IMR-90 (cell line): ENCODE results near the gene CDH13. TPM values are rescaled to one million over a fixed set of nuclear protein-coding genes. Genes with fewer than 3 reads are reported as not detected.

Source experiments
- ATAC-seq: fragments of 200-7000 bp; cut with Tn5 transposase; 2 replicates; pipeline ENCODE4 v1.9.1; 2020; ENCODE audit warnings: low read depth, mild to moderate bottlenecking, moderate library complexity
- BruUV-seq: library from RNA; stranded (reverse); fragments of 400-500 nt; replicated peaks from 2 replicates; lab custom pipeline; 2021; lab: Mats Ljungman, UMichigan
- CTCF ChIA-PET: fragments of 300-600 bp; formaldehyde crosslinking; extraction: SDS; loops from one replicate; lab custom pipeline; 2021; ENCODE audit warnings: antibody characterized with exemption; lab: Yijun Ruan, JAX
- POLR2A ChIA-PET: fragments of 300-600 bp; sonication (Branson Sonifier 250); formaldehyde crosslinking; loops from one replicate; lab custom pipeline; 2022; ENCODE audit warnings: antibody characterized with exemption; ENCODE audit not compliant: unreplicated experiment; lab: Charles Lee
- DNase-seq: peaks from one replicate; pipeline ENCODE4 v3.0.0; 2013
- H2AFZ ChIP-seq: replicated peaks from 2 replicates; pipeline ENCODE3; 2013; ENCODE audit warnings: low read length, mild to moderate bottlenecking; ENCODE audit not compliant: poor library complexity
- H2AK5ac ChIP-seq: 2 replicates; pipeline ENCODE4 v1.6.1; 2013; ENCODE audit warnings: low read depth, low read length, inconsistent platforms
- H2AK9ac ChIP-seq: replicated peaks from 2 replicates; pipeline ENCODE3; 2013; ENCODE audit warnings: mild to moderate bottlenecking, low read depth, low read length, moderate library complexity; ENCODE audit not compliant: poor library complexity
- H2BK120ac ChIP-seq: 2 replicates; pipeline ENCODE4 v1.6.1; 2013; ENCODE audit warnings: low read depth, low read length, inconsistent platforms
- H2BK15ac ChIP-seq: 3 replicates; pipeline ENCODE4 v1.6.1; 2013; ENCODE audit warnings: low read depth, low read length, inconsistent platforms
- H2BK20ac ChIP-seq: 2 replicates; pipeline ENCODE4 v1.6.1; 2013; ENCODE audit warnings: low read depth, mild to moderate bottlenecking, inconsistent platforms, low read length, moderate library complexity
- H2BK5ac ChIP-seq: 2 replicates; pipeline ENCODE4 v1.6.1; 2013; ENCODE audit warnings: mild to moderate bottlenecking, low read depth, low read length, inconsistent platforms; ENCODE audit not compliant: poor library complexity, severe bottlenecking
- H3K14ac ChIP-seq: replicated peaks from 2 replicates; pipeline ENCODE4 v1.6.1; 2013; ENCODE audit warnings: low read depth, low read length, inconsistent platforms
- H3K18ac ChIP-seq: 2 replicates; pipeline ENCODE4 v1.6.1; 2013; ENCODE audit warnings: low read depth, low read length, control low read depth
- H3K23ac ChIP-seq: 2 replicates; pipeline ENCODE4 v1.6.1; 2013; ENCODE audit warnings: low read depth, low read length, inconsistent platforms
- H3K27ac ChIP-seq: 2 replicates; pipeline ENCODE4 v1.5.1; 2013; ENCODE audit warnings: mild to moderate bottlenecking, control low read depth, low read length; ENCODE audit not compliant: insufficient read depth
- H3K27me3 ChIP-seq: 2 replicates; pipeline ENCODE4 v1.6.1; 2013; ENCODE audit warnings: low read length; ENCODE audit not compliant: control insufficient read depth, insufficient read depth
- H3K36me3 ChIP-seq: 2 replicates; pipeline ENCODE4 v1.6.1; 2013; ENCODE audit warnings: low read length, mixed read lengths; ENCODE audit not compliant: control insufficient read depth, insufficient read depth
- H3K4ac ChIP-seq: 2 replicates; pipeline ENCODE4 v1.6.1; 2013; ENCODE audit warnings: low read depth, low read length, inconsistent platforms
- H3K4me1 ChIP-seq: 2 replicates; pipeline ENCODE4 v1.6.1; 2013; ENCODE audit warnings: low read length, mixed read lengths; ENCODE audit not compliant: control insufficient read depth, insufficient read depth
- H3K4me2 ChIP-seq: 2 replicates; pipeline ENCODE4 v1.6.1; 2013; ENCODE audit warnings: low read depth, mild to moderate bottlenecking, control low read depth, low read length, moderate library complexity
- H3K4me3 ChIP-seq: 2 replicates; pipeline ENCODE4 v1.5.1; 2013; ENCODE audit warnings: low read depth, mild to moderate bottlenecking, control low read depth, low read length, moderate library complexity; ENCODE audit not compliant: insufficient read depth
- H3K56ac ChIP-seq: 2 replicates; pipeline ENCODE4 v1.6.1; 2013; ENCODE audit warnings: low read length, inconsistent platforms; ENCODE audit not compliant: insufficient read depth; ENCODE audit errors: extremely low read depth
- H3K79me1 ChIP-seq, 2 experiments: 2 replicates each; pipeline ENCODE4 v1.6.1; 2013; ENCODE audit warnings: low read length in 2 of 2, inconsistent platforms in 1 of 2, low read depth in 1 of 2
- H3K9ac ChIP-seq: 2 replicates; pipeline ENCODE4 v1.6.1; 2013; ENCODE audit warnings: low read depth, low read length, control low read depth
- H3K9me1 ChIP-seq: 2 replicates; pipeline ENCODE4 v1.6.1; 2013; ENCODE audit warnings: low read length, inconsistent platforms; ENCODE audit not compliant: insufficient read depth
- H3K9me3 ChIP-seq: 2 replicates; pipeline ENCODE4 v1.6.1; 2013; ENCODE audit warnings: low read length; ENCODE audit not compliant: control insufficient read depth, insufficient read depth
- H4K20me1 ChIP-seq: 2 replicates; pipeline ENCODE4 v1.6.1; 2013; ENCODE audit warnings: low read length, inconsistent platforms; ENCODE audit not compliant: insufficient read depth
- H4K5ac ChIP-seq: 2 replicates; pipeline ENCODE4 v1.6.1; 2013; ENCODE audit warnings: mild to moderate bottlenecking, low read depth, low read length, control low read depth
- H4K8ac ChIP-seq, 2 experiments: 2 replicates each; pipeline ENCODE4 v1.6.1; 2013; ENCODE audit warnings: low read depth in 2 of 2, low read length in 2 of 2, control low read depth in 1 of 2, inconsistent platforms in 1 of 2
- H4K91ac ChIP-seq: 2 replicates; pipeline ENCODE4 v1.6.1; 2013; ENCODE audit warnings: low read depth, low read length, inconsistent platforms; ENCODE audit not compliant: insufficient read depth
- BHLHE40 ChIP-seq: fragments of 150-350 bp; IDR thresholded peaks from 2 replicates; pipeline ENCODE4 v1.6.1; 2016; ENCODE audit warnings: mild to moderate bottlenecking, low read depth, low read length
- CEBPB ChIP-seq: IDR thresholded peaks from 2 replicates; pipeline ENCODE4 v1.6.1; 2012; ENCODE audit warnings: low read depth, low read length, improper control_type of control experiment
- CHD1 ChIP-seq: IDR thresholded peaks from 2 replicates; pipeline ENCODE4 v1.6.1; 2012; ENCODE audit warnings: low read depth, low read length, improper control_type of control experiment
- FOS ChIP-seq: fragments of 150-350 bp; IDR thresholded peaks from 2 replicates; pipeline ENCODE4 v1.6.1; 2016; ENCODE audit warnings: low read depth, low read length
- MAFK ChIP-seq: IDR thresholded peaks from 2 replicates; pipeline ENCODE4 v1.6.1; 2012; ENCODE audit warnings: low read depth, low read length, improper control_type of control experiment
- MAZ ChIP-seq: IDR thresholded peaks from 2 replicates; pipeline ENCODE4 v1.6.1; 2012; ENCODE audit warnings: low read depth, mild to moderate bottlenecking, low read length, improper control_type of control experiment, moderate library complexity, borderline replicate concordance
- MXI1 ChIP-seq: IDR thresholded peaks from 2 replicates; pipeline ENCODE4 v1.6.1; 2012; ENCODE audit warnings: low read depth, mild to moderate bottlenecking, low read length, moderate library complexity, borderline replicate concordance
- NFE2L2 ChIP-seq: fragments of 150-350 bp; IDR thresholded peaks from 2 replicates; pipeline ENCODE4 v1.6.1; 2016; ENCODE audit warnings: low read depth, mild to moderate bottlenecking, low read length
- POLR2A ChIP-seq: IDR thresholded peaks from 2 replicates; pipeline ENCODE4 v1.6.1; 2012; ENCODE audit warnings: mild to moderate bottlenecking, low read depth, low read length
- RAD21 ChIP-seq: IDR thresholded peaks from 2 replicates; pipeline ENCODE4 v1.6.1; 2012; ENCODE audit warnings: low read length, improper control_type of control experiment
- RCOR1 ChIP-seq: IDR thresholded peaks from 2 replicates; pipeline ENCODE4 v1.6.1; 2012; ENCODE audit warnings: mild to moderate bottlenecking, low read length, improper control_type of control experiment; ENCODE audit not compliant: insufficient replicate concordance
- RFX5 ChIP-seq: IDR thresholded peaks from 2 replicates; pipeline ENCODE4 v1.8.0; 2012; ENCODE audit warnings: low read depth, mild to moderate bottlenecking, low read length, moderate library complexity
- SMC3 ChIP-seq: fragments of 150-350 bp; IDR thresholded peaks from 2 replicates; pipeline ENCODE4 v1.6.1; 2016; ENCODE audit warnings: low read depth, mild to moderate bottlenecking, antibody characterized with exemption, low read length, moderate library complexity
- WGBS, 2 experiments: methylation state at CpG; one replicate each; pipeline versions ENCODE4 v1.1.5 to v1.1.7; 2013; ENCODE audit warnings: missing lambda C conversion rate in 2 of 2; ENCODE audit not compliant: insufficient read length in 1 of 2; ENCODE audit errors: extremely low coverage in 2 of 2; 5-methylcytosine and 5-hydroxymethylcytosine counted together
- dilution Hi-C: fragments of 300-500 bp; cut with HindIII; formaldehyde crosslinking; loops from one replicate; pipeline ENCODE4 v1.14.3; 2018; ENCODE audit warnings: low sequenced_read_pairs; ENCODE audit not compliant: unreplicated experiment
- in situ Hi-C: fragments of 300-500 bp; cut with MboI; formaldehyde crosslinking; loops from 3 replicates; pipeline ENCODE4 v1.14.3; 2019; ENCODE audit warnings: low sequenced_read_pairs, inconsistent platforms, mixed read lengths
- intact Hi-C: fragments of 100-400 bp; cut with micrococcal nuclease; formaldehyde crosslinking; loops from 2 replicates; pipeline ENCODE4 v1.10.0; 2022
- polyA plus RNA-seq, 3 experiments: library from polyadenylated mRNA; depleted of rRNA; stranded (reverse); fragments of >200 nt; gene quantifications; 2 replicates each; pipeline ENCODE4 v1.2.3, GENCODE V29; 2012; ENCODE audit warnings: low replicate concordance in 1 of 3
- total RNA-seq: library from RNA; depleted of rRNA; stranded (reverse); fragments of >200 nt; gene quantifications from 2 replicates; pipeline ENCODE4 v1.2.3, GENCODE V29; 2012
- TF ChIP-seq, protein P1 (sequence below): fragments of 150-350 bp; IDR thresholded peaks from 2 replicates; pipeline ENCODE4 v1.6.1; 2016; ENCODE audit warnings: low read depth, mild to moderate bottlenecking, low read length, moderate library complexity, borderline replicate concordance
- TF ChIP-seq, protein P2 (sequence below): fragments of 150-350 bp; IDR thresholded peaks from 2 replicates; pipeline ENCODE4 v1.6.1; 2017; ENCODE audit warnings: mild to moderate bottlenecking, antibody characterized with exemption, low read length, low read depth

The CDH13 gene
- total and polyA plus RNA-seq, 2 of the 4 experiments (the other 2 are of a cell fraction) = 61.6 to 74.7 TPM

DNA sequence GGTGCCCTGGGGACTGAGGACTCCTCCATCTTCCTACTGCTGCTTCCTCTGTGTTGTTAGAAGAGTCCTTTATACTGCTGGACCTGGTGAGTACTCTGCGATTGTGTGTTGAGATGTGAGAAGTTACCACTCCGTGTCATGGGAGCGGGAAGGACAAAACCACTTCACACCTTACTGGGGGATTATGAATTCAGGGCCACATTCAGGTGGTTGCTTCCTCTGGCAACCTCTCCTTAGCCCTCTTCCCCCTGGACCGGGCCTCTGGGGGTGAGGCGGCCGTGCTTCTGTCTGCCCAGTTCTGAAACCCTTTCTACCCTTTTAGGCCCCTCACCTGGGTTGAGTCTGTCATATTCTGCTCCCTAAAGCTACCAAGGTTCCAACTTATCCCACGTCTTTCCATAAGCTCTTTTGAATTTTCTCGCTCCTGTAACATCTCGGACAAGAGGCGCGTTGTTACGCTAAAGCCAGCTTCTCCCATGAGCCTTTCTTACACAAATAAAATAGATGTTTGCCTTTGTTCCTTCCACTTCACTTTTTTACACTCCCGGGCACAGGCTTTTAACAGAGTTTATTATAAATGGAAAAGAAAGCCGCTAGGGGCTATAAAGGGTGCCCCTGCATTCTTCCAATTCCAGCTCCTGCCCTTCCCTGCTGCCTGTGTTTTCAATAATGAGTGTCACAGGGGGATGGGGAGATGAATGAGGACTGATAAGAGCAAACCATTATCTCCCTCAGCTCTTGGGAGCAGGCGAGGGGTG is 20.7 kb upstream of the CDH13 start:
- Histone ChIP-seq H2AFZ (no peak overlapping the region), H4K20me1 (no peaks in the 10 kb centered on the region), H3K9me1 (no peaks in the 10 kb centered on the region), H3K9ac (no peak overlapping the region), H3K23ac (no peak overlapping the region), H3K36me3 (no peaks in the 10 kb centered on the region), H4K5ac (no peak overlapping the region), H2AK5ac (no peak overlapping the region), H3K18ac (no peak overlapping the region), H4K8ac (no peak overlapping the region), H3K27ac (no peak overlapping the region), H3K4me3 (no peak overlapping the region), H3K27me3 (peaks cover 19% of the 10 kb centered on the region), H2BK15ac (no peak overlapping the region), H3K4me1 (no peaks in the 10 kb centered on the region), H4K91ac (no peak overlapping the region), H3K9me3 (no peaks in the 10 kb centered on the region), H2BK20ac (no peak overlapping the region), H2BK120ac (no peak overlapping the region), H3K14ac (no peak overlapping the region), H2AK9ac (no peak overlapping the region), H3K4ac (no peak overlapping the region), H3K56ac (no peak overlapping the region), H2BK5ac (no peak overlapping the region), H3K4me2 (no peak overlapping the region), H3K79me1 (no peaks in the 10 kb centered on the region)
- ATAC-seq = no peak
- ChIA-PET CTCF (no interaction called here), POLR2A (no interaction called here)
- intact Hi-C loops = loop anchor here (2.0 kb wide), 1 partner anchor 839 kb away; no protein-coding TSS in a partner anchor
- no TSS peak for BruUV-seq
- DNase-seq = no peak
- 0% methylated on average over 1 of the region's 15 CpGs; no CpG with 5 or more reads in 1 of the 2 experiments for WGBS, 2 experiments
- dilution Hi-C loops = no loop called here
- in situ Hi-C loops = loop anchor here (10.0 to 25.0 kb wide), 2 partner anchors 599 to 831 kb away; no protein-coding TSS in a partner anchor
- no peak for TF ChIP-seq POLR2A
- TF ChIP-seq, protein P1, sequence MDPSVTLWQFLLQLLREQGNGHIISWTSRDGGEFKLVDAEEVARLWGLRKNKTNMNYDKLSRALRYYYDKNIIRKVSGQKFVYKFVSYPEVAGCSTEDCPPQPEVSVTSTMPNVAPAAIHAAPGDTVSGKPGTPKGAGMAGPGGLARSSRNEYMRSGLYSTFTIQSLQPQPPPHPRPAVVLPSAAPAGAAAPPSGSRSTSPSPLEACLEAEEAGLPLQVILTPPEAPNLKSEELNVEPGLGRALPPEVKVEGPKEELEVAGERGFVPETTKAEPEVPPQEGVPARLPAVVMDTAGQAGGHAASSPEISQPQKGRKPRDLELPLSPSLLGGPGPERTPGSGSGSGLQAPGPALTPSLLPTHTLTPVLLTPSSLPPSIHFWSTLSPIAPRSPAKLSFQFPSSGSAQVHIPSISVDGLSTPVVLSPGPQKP = no peak
- no peak for TF ChIP-seq MAZ
- TF ChIP-seq RAD21 = no peak
- TF ChIP-seq MAFK = no peak
- no peak for TF ChIP-seq BHLHE40
- TF ChIP-seq NFE2L2 = no peak
- TF ChIP-seq CHD1 = no peak
- no peak for TF ChIP-seq RCOR1
- TF ChIP-seq MXI1 = no peak
- no peak for TF ChIP-seq SMC3
- TF ChIP-seq FOS = no peak
- TF ChIP-seq, protein P2, sequence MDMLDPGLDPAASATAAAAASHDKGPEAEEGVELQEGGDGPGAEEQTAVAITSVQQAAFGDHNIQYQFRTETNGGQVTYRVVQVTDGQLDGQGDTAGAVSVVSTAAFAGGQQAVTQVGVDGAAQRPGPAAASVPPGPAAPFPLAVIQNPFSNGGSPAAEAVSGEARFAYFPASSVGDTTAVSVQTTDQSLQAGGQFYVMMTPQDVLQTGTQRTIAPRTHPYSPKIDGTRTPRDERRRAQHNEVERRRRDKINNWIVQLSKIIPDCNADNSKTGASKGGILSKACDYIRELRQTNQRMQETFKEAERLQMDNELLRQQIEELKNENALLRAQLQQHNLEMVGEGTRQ = no peak
- TF ChIP-seq CEBPB = no peak
- no peak for TF ChIP-seq RFX5
